IMR-90 (cell line): ENCODE data around the gene WASL. TPM values are rescaled to one million over a fixed set of nuclear protein-coding genes. Genes with fewer than 3 reads are reported as not detected.

Experiments
- ATAC-seq: fragments of 200-7000 bp; cut with Tn5 transposase; 2 replicates; pipeline ENCODE4 v1.9.1; 2020; ENCODE audit warnings: low read depth, mild to moderate bottlenecking, moderate library complexity
- BruUV-seq: library from RNA; stranded (reverse); fragments of 400-500 nt; replicated peaks from 2 replicates; lab custom pipeline; 2021; lab: Mats Ljungman, UMichigan
- CTCF ChIA-PET: fragments of 300-600 bp; formaldehyde crosslinking; extraction: SDS; loops from one replicate; lab custom pipeline; 2021; ENCODE audit warnings: antibody characterized with exemption; lab: Yijun Ruan, JAX
- POLR2A ChIA-PET: fragments of 300-600 bp; sonication (Branson Sonifier 250); formaldehyde crosslinking; loops from one replicate; lab custom pipeline; 2022; ENCODE audit warnings: antibody characterized with exemption; ENCODE audit not compliant: unreplicated experiment; lab: Charles Lee
- DNase-seq: peaks from one replicate; pipeline ENCODE4 v3.0.0; 2013
- H2AFZ ChIP-seq: replicated peaks from 2 replicates; pipeline ENCODE3; 2013; ENCODE audit warnings: low read length, mild to moderate bottlenecking; ENCODE audit not compliant: poor library complexity
- H2AK5ac ChIP-seq: 2 replicates; pipeline ENCODE4 v1.6.1; 2013; ENCODE audit warnings: low read depth, low read length, inconsistent platforms
- H2AK9ac ChIP-seq: replicated peaks from 2 replicates; pipeline ENCODE3; 2013; ENCODE audit warnings: mild to moderate bottlenecking, low read depth, low read length, moderate library complexity; ENCODE audit not compliant: poor library complexity
- H2BK120ac ChIP-seq: 2 replicates; pipeline ENCODE4 v1.6.1; 2013; ENCODE audit warnings: low read depth, low read length, inconsistent platforms
- H2BK15ac ChIP-seq: 3 replicates; pipeline ENCODE4 v1.6.1; 2013; ENCODE audit warnings: low read depth, low read length, inconsistent platforms
- H2BK20ac ChIP-seq: 2 replicates; pipeline ENCODE4 v1.6.1; 2013; ENCODE audit warnings: low read depth, mild to moderate bottlenecking, inconsistent platforms, low read length, moderate library complexity
- H2BK5ac ChIP-seq: 2 replicates; pipeline ENCODE4 v1.6.1; 2013; ENCODE audit warnings: mild to moderate bottlenecking, low read depth, low read length, inconsistent platforms; ENCODE audit not compliant: poor library complexity, severe bottlenecking
- H3K14ac ChIP-seq: replicated peaks from 2 replicates; pipeline ENCODE4 v1.6.1; 2013; ENCODE audit warnings: low read depth, low read length, inconsistent platforms
- H3K18ac ChIP-seq: 2 replicates; pipeline ENCODE4 v1.6.1; 2013; ENCODE audit warnings: low read depth, low read length, control low read depth
- H3K23ac ChIP-seq: 2 replicates; pipeline ENCODE4 v1.6.1; 2013; ENCODE audit warnings: low read depth, low read length, inconsistent platforms
- H3K27ac ChIP-seq: 2 replicates; pipeline ENCODE4 v1.5.1; 2013; ENCODE audit warnings: mild to moderate bottlenecking, control low read depth, low read length; ENCODE audit not compliant: insufficient read depth
- H3K27me3 ChIP-seq: 2 replicates; pipeline ENCODE4 v1.6.1; 2013; ENCODE audit warnings: low read length; ENCODE audit not compliant: control insufficient read depth, insufficient read depth
- H3K36me3 ChIP-seq: 2 replicates; pipeline ENCODE4 v1.6.1; 2013; ENCODE audit warnings: low read length, mixed read lengths; ENCODE audit not compliant: control insufficient read depth, insufficient read depth
- H3K4ac ChIP-seq: 2 replicates; pipeline ENCODE4 v1.6.1; 2013; ENCODE audit warnings: low read depth, low read length, inconsistent platforms
- H3K4me1 ChIP-seq: 2 replicates; pipeline ENCODE4 v1.6.1; 2013; ENCODE audit warnings: low read length, mixed read lengths; ENCODE audit not compliant: control insufficient read depth, insufficient read depth
- H3K4me2 ChIP-seq: 2 replicates; pipeline ENCODE4 v1.6.1; 2013; ENCODE audit warnings: low read depth, mild to moderate bottlenecking, control low read depth, low read length, moderate library complexity
- H3K4me3 ChIP-seq: 2 replicates; pipeline ENCODE4 v1.5.1; 2013; ENCODE audit warnings: low read depth, mild to moderate bottlenecking, control low read depth, low read length, moderate library complexity; ENCODE audit not compliant: insufficient read depth
- H3K56ac ChIP-seq: 2 replicates; pipeline ENCODE4 v1.6.1; 2013; ENCODE audit warnings: low read length, inconsistent platforms; ENCODE audit not compliant: insufficient read depth; ENCODE audit errors: extremely low read depth
- H3K79me1 ChIP-seq, 2 experiments: 2 replicates each; pipeline ENCODE4 v1.6.1; 2013; ENCODE audit warnings: low read length in 2 of 2, inconsistent platforms in 1 of 2, low read depth in 1 of 2
- H3K9ac ChIP-seq: 2 replicates; pipeline ENCODE4 v1.6.1; 2013; ENCODE audit warnings: low read depth, low read length, control low read depth
- H3K9me1 ChIP-seq: 2 replicates; pipeline ENCODE4 v1.6.1; 2013; ENCODE audit warnings: low read length, inconsistent platforms; ENCODE audit not compliant: insufficient read depth
- H3K9me3 ChIP-seq: 2 replicates; pipeline ENCODE4 v1.6.1; 2013; ENCODE audit warnings: low read length; ENCODE audit not compliant: control insufficient read depth, insufficient read depth
- H4K20me1 ChIP-seq: 2 replicates; pipeline ENCODE4 v1.6.1; 2013; ENCODE audit warnings: low read length, inconsistent platforms; ENCODE audit not compliant: insufficient read depth
- H4K5ac ChIP-seq: 2 replicates; pipeline ENCODE4 v1.6.1; 2013; ENCODE audit warnings: mild to moderate bottlenecking, low read depth, low read length, control low read depth
- H4K8ac ChIP-seq, 2 experiments: 2 replicates each; pipeline ENCODE4 v1.6.1; 2013; ENCODE audit warnings: low read depth in 2 of 2, low read length in 2 of 2, control low read depth in 1 of 2, inconsistent platforms in 1 of 2
- H4K91ac ChIP-seq: 2 replicates; pipeline ENCODE4 v1.6.1; 2013; ENCODE audit warnings: low read depth, low read length, inconsistent platforms; ENCODE audit not compliant: insufficient read depth
- CEBPB ChIP-seq: IDR thresholded peaks from 2 replicates; pipeline ENCODE4 v1.6.1; 2012; ENCODE audit warnings: low read depth, low read length, improper control_type of control experiment
- CHD1 ChIP-seq: IDR thresholded peaks from 2 replicates; pipeline ENCODE4 v1.6.1; 2012; ENCODE audit warnings: low read depth, low read length, improper control_type of control experiment
- CTCF ChIP-seq: conservative IDR thresholded peaks from 2 replicates; pipeline ENCODE4 v1.5.1; 2012; ENCODE audit warnings: mild to moderate bottlenecking, low read depth, low read length, improper control_type of control experiment
- MAFK ChIP-seq: IDR thresholded peaks from 2 replicates; pipeline ENCODE4 v1.6.1; 2012; ENCODE audit warnings: low read depth, low read length, improper control_type of control experiment
- MAZ ChIP-seq: IDR thresholded peaks from 2 replicates; pipeline ENCODE4 v1.6.1; 2012; ENCODE audit warnings: low read depth, mild to moderate bottlenecking, low read length, improper control_type of control experiment, moderate library complexity, borderline replicate concordance
- MXI1 ChIP-seq: IDR thresholded peaks from 2 replicates; pipeline ENCODE4 v1.6.1; 2012; ENCODE audit warnings: low read depth, mild to moderate bottlenecking, low read length, moderate library complexity, borderline replicate concordance
- POLR2A ChIP-seq: IDR thresholded peaks from 2 replicates; pipeline ENCODE4 v1.6.1; 2012; ENCODE audit warnings: mild to moderate bottlenecking, low read depth, low read length
- RAD21 ChIP-seq: IDR thresholded peaks from 2 replicates; pipeline ENCODE4 v1.6.1; 2012; ENCODE audit warnings: low read length, improper control_type of control experiment
- RCOR1 ChIP-seq: IDR thresholded peaks from 2 replicates; pipeline ENCODE4 v1.6.1; 2012; ENCODE audit warnings: mild to moderate bottlenecking, low read length, improper control_type of control experiment; ENCODE audit not compliant: insufficient replicate concordance
- SMC3 ChIP-seq: fragments of 150-350 bp; IDR thresholded peaks from 2 replicates; pipeline ENCODE4 v1.6.1; 2016; ENCODE audit warnings: low read depth, mild to moderate bottlenecking, antibody characterized with exemption, low read length, moderate library complexity
- WGBS, 2 experiments: methylation state at CpG; one replicate each; pipeline versions ENCODE4 v1.1.5 to v1.1.7; 2013; ENCODE audit warnings: missing lambda C conversion rate in 2 of 2; ENCODE audit not compliant: insufficient read length in 1 of 2; ENCODE audit errors: extremely low coverage in 2 of 2; 5-methylcytosine and 5-hydroxymethylcytosine counted together
- dilution Hi-C: fragments of 300-500 bp; cut with HindIII; formaldehyde crosslinking; loops from one replicate; pipeline ENCODE4 v1.14.3; 2018; ENCODE audit warnings: low sequenced_read_pairs; ENCODE audit not compliant: unreplicated experiment
- in situ Hi-C: fragments of 300-500 bp; cut with MboI; formaldehyde crosslinking; loops from 3 replicates; pipeline ENCODE4 v1.14.3; 2019; ENCODE audit warnings: low sequenced_read_pairs, inconsistent platforms, mixed read lengths
- intact Hi-C: fragments of 100-400 bp; cut with micrococcal nuclease; formaldehyde crosslinking; loops from 2 replicates; pipeline ENCODE4 v1.10.0; 2022
- polyA plus RNA-seq, 3 experiments: library from polyadenylated mRNA; depleted of rRNA; stranded (reverse); fragments of >200 nt; gene quantifications; 2 replicates each; pipeline ENCODE4 v1.2.3, GENCODE V29; 2012; ENCODE audit warnings: low replicate concordance in 1 of 3
- total RNA-seq: library from RNA; depleted of rRNA; stranded (reverse); fragments of >200 nt; gene quantifications from 2 replicates; pipeline ENCODE4 v1.2.3, GENCODE V29; 2012
- TF ChIP-seq, protein P1 (sequence below): fragments of 150-350 bp; IDR thresholded peaks from 2 replicates; pipeline ENCODE4 v1.6.1; 2017; ENCODE audit warnings: mild to moderate bottlenecking, antibody characterized with exemption, low read length, low read depth
- TF ChIP-seq, protein P2 (sequence below): fragments of 150-350 bp; IDR thresholded peaks from 2 replicates; pipeline ENCODE4 v1.6.1; 2016; ENCODE audit warnings: low read depth, mild to moderate bottlenecking, low read length, moderate library complexity, borderline replicate concordance

The WASL gene
- total and polyA plus RNA-seq, 2 of the 4 experiments (the other 2 are of a cell fraction): 2.3 to 7.9 TPM

DNA sequence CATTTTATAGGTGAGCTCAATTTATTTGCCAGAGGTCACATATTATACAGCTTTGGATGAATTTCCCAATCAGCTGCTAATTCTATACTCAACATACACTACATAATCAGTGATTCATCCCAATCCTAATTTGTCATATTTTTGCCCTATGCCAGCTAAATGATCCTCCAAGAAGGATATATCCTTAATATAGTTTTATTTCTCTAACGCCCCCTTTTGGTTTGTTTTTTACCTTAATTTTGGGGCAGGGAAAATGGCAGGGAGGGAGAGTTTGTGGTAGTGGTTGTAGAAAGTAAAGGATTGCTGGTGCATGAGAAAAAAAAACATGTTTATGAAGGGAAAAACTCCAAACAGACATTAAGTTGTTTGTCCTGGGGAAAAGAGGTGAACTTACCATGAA, 31.9 kb downstream of the WASL start:
- H3K4me2 ChIP-seq: no peak overlapping the region
- CTCF ChIA-PET: interaction anchor here (0.5 to 1.1 kb wide), 4 partner anchors 10 to 1115 kb away, joined by 3 read pairs; no protein-coding TSS in a partner anchor
- H3K56ac ChIP-seq: no peak overlapping the region
- no peak overlapping the region for H3K23ac ChIP-seq
- H4K5ac ChIP-seq: no peak overlapping the region
- dilution Hi-C loops: no loop called here
- WGBS, 2 experiments: no CpG with 5 or more reads among the region's 1 CpG
- no peak overlapping the region for H2BK120ac ChIP-seq
- no peak overlapping the region for H2BK15ac ChIP-seq
- no peak overlapping the region for H3K18ac ChIP-seq
- no peak overlapping the region for H3K14ac ChIP-seq
- H3K4ac ChIP-seq: no peak overlapping the region
- DNase-seq (no peak), ATAC-seq (no peak)
- H3K9me1 ChIP-seq: peaks cover 14% of the 10 kb centered on the region
- H3K79me1 ChIP-seq: peaks cover 21 to 64% of the 10 kb centered on the region in 2 experiments
- no peak overlapping the region for H3K4me3 ChIP-seq
- H3K27me3 ChIP-seq: no peaks in the 10 kb centered on the region
- H4K91ac ChIP-seq: no peak overlapping the region
- no TSS peak for BruUV-seq
- no peak overlapping the region for H2BK5ac ChIP-seq
- peaks cover 14% of the 10 kb centered on the region for H3K4me1 ChIP-seq
- H4K8ac ChIP-seq: no peak overlapping the region
- H4K20me1 ChIP-seq: peaks cover 43% of the 10 kb centered on the region; the same call in 1 of the 2 replicates
- in situ Hi-C loops: no loop called here
- H2AK9ac ChIP-seq: no peak overlapping the region
- no peak overlapping the region for H3K27ac ChIP-seq
- H3K9me3 ChIP-seq: no peaks in the 10 kb centered on the region
- H2AK5ac ChIP-seq: no peak overlapping the region
- intact Hi-C loops: no loop called here
- H2BK20ac ChIP-seq: no peak overlapping the region
- no peaks in the 10 kb centered on the region for H3K36me3 ChIP-seq
- H3K9ac ChIP-seq: no peak overlapping the region
- no peak overlapping the region for H2AFZ ChIP-seq
- no peak for TF ChIP-seq POLR2A
- TF ChIP-seq, protein P1, sequence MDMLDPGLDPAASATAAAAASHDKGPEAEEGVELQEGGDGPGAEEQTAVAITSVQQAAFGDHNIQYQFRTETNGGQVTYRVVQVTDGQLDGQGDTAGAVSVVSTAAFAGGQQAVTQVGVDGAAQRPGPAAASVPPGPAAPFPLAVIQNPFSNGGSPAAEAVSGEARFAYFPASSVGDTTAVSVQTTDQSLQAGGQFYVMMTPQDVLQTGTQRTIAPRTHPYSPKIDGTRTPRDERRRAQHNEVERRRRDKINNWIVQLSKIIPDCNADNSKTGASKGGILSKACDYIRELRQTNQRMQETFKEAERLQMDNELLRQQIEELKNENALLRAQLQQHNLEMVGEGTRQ: no peak
- no peak for TF ChIP-seq RCOR1
- no peak for TF ChIP-seq CHD1
- no peak for TF ChIP-seq CTCF
- no peak for TF ChIP-seq CEBPB
- TF ChIP-seq SMC3: no peak
- no peak for TF ChIP-seq MAZ
- no peak for TF ChIP-seq MAFK
- TF ChIP-seq RAD21: no peak
- TF ChIP-seq MXI1: no peak
- TF ChIP-seq, protein P2, sequence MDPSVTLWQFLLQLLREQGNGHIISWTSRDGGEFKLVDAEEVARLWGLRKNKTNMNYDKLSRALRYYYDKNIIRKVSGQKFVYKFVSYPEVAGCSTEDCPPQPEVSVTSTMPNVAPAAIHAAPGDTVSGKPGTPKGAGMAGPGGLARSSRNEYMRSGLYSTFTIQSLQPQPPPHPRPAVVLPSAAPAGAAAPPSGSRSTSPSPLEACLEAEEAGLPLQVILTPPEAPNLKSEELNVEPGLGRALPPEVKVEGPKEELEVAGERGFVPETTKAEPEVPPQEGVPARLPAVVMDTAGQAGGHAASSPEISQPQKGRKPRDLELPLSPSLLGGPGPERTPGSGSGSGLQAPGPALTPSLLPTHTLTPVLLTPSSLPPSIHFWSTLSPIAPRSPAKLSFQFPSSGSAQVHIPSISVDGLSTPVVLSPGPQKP: no peak
- POLR2A ChIA-PET: no interaction called here
